ES-I3 (cell line): ENCODE data around the gene CC2D1A.

Source experiments
- H3K36me3 ChIP-seq: 2 replicates; pipeline ENCODE4 v1.6.1; 2013; ENCODE audit warnings: mild to moderate bottlenecking, low read length, control low read depth, moderate library complexity; ENCODE audit not compliant: insufficient read depth
- H3K4me1 ChIP-seq: 2 replicates; pipeline ENCODE4 v1.6.1; 2013; ENCODE audit warnings: mild to moderate bottlenecking, control low read depth, low read length; ENCODE audit not compliant: insufficient read depth
- H3K9ac ChIP-seq: 2 replicates; pipeline ENCODE4 v1.6.1; 2013; ENCODE audit warnings: low read depth, mild to moderate bottlenecking, low read length, moderate library complexity
- H3K9me3 ChIP-seq: 2 replicates; pipeline ENCODE4 v1.6.1; 2013; ENCODE audit warnings: mild to moderate bottlenecking, low read length, moderate library complexity; ENCODE audit not compliant: control insufficient read depth, insufficient read depth

The CC2D1A gene

DNA sequence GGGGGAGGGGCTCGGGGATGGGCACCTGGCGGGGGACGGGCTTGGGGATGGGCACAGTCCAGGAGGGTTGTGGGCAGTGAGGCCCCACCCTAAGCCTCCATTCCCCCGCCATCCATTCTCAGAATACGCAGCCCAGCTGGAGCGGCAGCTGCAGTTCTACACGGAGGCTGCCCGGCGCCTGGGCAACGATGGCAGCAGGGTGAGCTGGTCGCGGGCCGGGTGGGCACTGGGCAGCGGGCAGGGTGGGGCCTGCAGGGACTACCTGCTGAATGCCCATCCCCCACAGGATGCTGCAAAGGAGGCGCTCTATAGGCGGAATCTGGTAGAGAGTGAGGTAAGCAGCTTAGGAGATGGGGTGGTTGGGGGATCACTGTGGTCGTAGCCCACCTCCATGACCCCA, 24.0 kb downstream of the CC2D1A start:
- peaks cover 4% of the 10 kb centered on the region; the same call in 1 of the 2 replicates for H3K36me3 ChIP-seq
- no peaks in the 10 kb centered on the region; the same call in 1 of the 2 replicates for H3K4me1 ChIP-seq
- no peak overlapping the region for H3K9ac ChIP-seq
- H3K9me3 ChIP-seq: no peaks in the 10 kb centered on the region

GRCh38 chr19:13930402-13930801, 24.4 kb downstream of the CC2D1A start:
- H3K9ac ChIP-seq: no peak overlapping the region
- peaks cover 4% of the 10 kb centered on the region; the same call in 1 of the 2 replicates for H3K36me3 ChIP-seq
- no peaks in the 10 kb centered on the region for H3K9me3 ChIP-seq
- no peaks in the 10 kb centered on the region; the same call in 1 of the 2 replicates for H3K4me1 ChIP-seq

- H3K36me3 ChIP-seq: no peaks in the 10 kb centered on the region
- no peak overlapping the region for H3K9ac ChIP-seq
- no peaks in the 10 kb centered on the region for H3K9me3 ChIP-seq
- peaks cover 11% of the 10 kb centered on the region; the same call in 1 of the 2 replicates for H3K4me1 ChIP-seq
These were observed 25.6 kb downstream of the CC2D1A start for GRCh38 chr19:13931391-13932148.

GRCh38 chr19:13932149-13932637, 26.2 kb downstream of the CC2D1A start:
- no peaks in the 10 kb centered on the region for H3K36me3 ChIP-seq
- no peak overlapping the region for H3K9ac ChIP-seq
- H3K9me3 ChIP-seq: no peaks in the 10 kb centered on the region
- H3K4me1 ChIP-seq: peaks cover 11% of the 10 kb centered on the region; the same call in 1 of the 2 replicates

DNA sequence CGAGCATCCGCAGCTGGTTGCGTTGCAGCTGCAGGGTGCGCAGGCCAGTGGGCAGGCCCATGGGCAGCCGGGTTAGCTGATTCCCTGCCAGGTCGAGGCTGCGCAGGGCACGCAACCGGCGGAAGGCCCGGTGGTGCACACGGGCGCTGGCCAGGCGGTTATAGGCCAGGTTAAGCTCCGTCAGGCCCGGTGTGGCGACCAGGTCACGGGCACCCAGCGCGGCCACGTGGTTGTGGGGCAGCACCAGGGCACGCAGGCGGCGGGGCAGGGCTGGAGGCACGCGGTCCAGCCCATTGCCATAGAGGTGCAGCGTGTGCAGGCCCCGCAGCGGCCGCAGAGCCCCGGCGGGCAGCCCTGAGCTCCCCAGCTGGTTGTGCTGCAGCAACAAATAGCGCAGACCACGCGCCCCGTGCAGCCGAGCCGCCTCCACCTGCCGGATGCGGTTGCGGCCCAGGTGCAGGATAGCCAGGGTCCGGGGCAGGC, 27.0 kb downstream of the CC2D1A start:
- Histone ChIP-seq H3K9me3 (no peaks in the 10 kb centered on the region), H3K9ac (no peak overlapping the region), H3K36me3 (no peaks in the 10 kb centered on the region), H3K4me1 (peaks cover 11% of the 10 kb centered on the region; the same call in 1 of the 2 replicates)

- Histone ChIP-seq H3K9me3 (no peaks in the 10 kb centered on the region), H3K9ac (no peak overlapping the region), H3K36me3 (no peaks in the 10 kb centered on the region), H3K4me1 (peaks cover 11% of the 10 kb centered on the region; the same call in 1 of the 2 replicates)
These were observed 28.7 kb downstream of the CC2D1A start for GRCh38 chr19:13934785-13935109.

- no peak overlapping the region for H3K9ac ChIP-seq
- H3K9me3 ChIP-seq: no peaks in the 10 kb centered on the region
- H3K36me3 ChIP-seq: no peaks in the 10 kb centered on the region
- H3K4me1 ChIP-seq: peaks cover 11% of the 10 kb centered on the region; the same call in 1 of the 2 replicates
These were observed 29.9 kb downstream of the CC2D1A start for GRCh38 chr19:13935765-13936510.

- H3K4me1 ChIP-seq: peaks cover 11% of the 10 kb centered on the region; the same call in 1 of the 2 replicates
- no peaks in the 10 kb centered on the region for H3K36me3 ChIP-seq
- peak overlapping the region; percentile 3; the same call in 1 of the 2 replicates for H3K9ac ChIP-seq
- no peaks in the 10 kb centered on the region for H3K9me3 ChIP-seq
These were observed 31.7 kb downstream of the CC2D1A start for GRCh38 chr19:13937479-13938300.

GRCh38 chr19:13938301-13939064, 32.5 kb downstream of the CC2D1A start, which contains the start of gene PODNL1:
Gene PODNL1 (minus strand): TSS chr19:13938417. CDS start chr19:13938181, 236 bp downstream.
- peak within 1 kb of the TSS; percentile 3; the same call in 1 of the 2 replicates for H3K9ac ChIP-seq
- H3K4me1 ChIP-seq: peaks cover 11% of the 10 kb centered on the region; the same call in 1 of the 2 replicates
- H3K36me3 ChIP-seq: no peaks in the 10 kb centered on the region
- no peaks in the 10 kb centered on the region for H3K9me3 ChIP-seq

DNA sequence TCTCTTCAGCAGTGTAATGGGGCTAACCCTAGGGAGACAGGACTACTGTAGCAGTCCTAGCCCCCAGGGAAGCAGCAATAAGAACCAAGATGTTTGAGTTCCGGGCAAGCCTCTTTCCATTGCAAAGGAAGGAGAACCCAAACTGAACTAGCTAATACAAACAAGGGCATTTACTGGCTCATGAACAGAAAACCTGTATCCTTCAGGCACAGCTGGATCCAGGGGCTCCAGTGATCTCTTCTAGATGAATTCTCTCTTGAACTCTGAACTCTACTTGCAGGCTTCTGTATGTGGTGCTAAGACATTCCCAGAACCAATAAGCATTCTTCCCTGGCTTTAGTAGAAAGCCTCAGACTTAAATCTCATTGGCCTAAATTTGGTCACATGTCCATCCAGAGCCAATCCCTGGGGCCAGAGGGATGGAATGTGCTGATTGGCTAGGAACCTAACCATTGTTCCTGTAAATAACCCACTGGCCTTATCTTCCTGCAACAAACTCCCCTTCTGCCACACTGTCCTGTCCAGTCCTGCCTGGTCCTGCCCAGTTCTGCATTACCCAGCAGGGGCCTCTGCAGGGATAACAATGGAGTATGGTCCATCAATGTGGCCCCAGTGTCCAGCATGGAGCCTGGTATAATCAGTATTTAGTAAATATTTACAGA, 36.2 kb downstream of the CC2D1A start:
- no peaks in the 10 kb centered on the region; the same call in 1 of the 2 replicates for H3K4me1 ChIP-seq
- H3K36me3 ChIP-seq: no peaks in the 10 kb centered on the region
- no peak overlapping the region for H3K9ac ChIP-seq
- no peaks in the 10 kb centered on the region; the same call in 1 of the 2 replicates for H3K9me3 ChIP-seq

GRCh38 chr19:13946414-13946813, 40.4 kb downstream of the CC2D1A start:
- Histone ChIP-seq H3K4me1 (no peaks in the 10 kb centered on the region), H3K9me3 (no peaks in the 10 kb centered on the region; the same call in 1 of the 2 replicates), H3K9ac (no peak overlapping the region), H3K36me3 (no peaks in the 10 kb centered on the region)

- Histone ChIP-seq H3K9me3 (no peaks in the 10 kb centered on the region), H3K4me1 (no peaks in the 10 kb centered on the region), H3K9ac (no peak overlapping the region), H3K36me3 (peaks cover 1% of the 10 kb centered on the region; the same call in 1 of the 2 replicates)
These were observed 45.0 kb downstream of the CC2D1A start for GRCh38 chr19:13951043-13951442.

DNA sequence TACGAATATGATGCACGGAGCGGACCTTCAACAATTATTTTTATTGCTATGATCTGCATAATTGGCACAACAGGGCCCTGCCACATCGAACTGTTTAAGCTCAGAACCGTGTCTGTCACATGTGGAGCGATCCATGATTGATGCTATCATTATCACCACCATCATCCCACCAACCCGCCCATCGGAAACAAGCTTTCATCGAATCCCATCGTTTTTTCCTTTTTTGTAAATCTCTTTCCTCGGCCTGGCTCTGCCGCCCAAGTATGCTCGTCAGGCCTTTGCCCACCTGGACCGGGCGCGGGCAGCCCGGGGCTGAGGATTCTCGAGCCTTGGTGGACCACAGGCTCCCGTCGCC, 45.8 kb downstream of the CC2D1A start:
- Histone ChIP-seq H3K36me3 (peaks cover 8% of the 10 kb centered on the region; the same call in 1 of the 2 replicates), H3K9me3 (no peaks in the 10 kb centered on the region), H3K4me1 (no peaks in the 10 kb centered on the region), H3K9ac (peak overlapping the region; percentile 29; the same call in 1 of the 2 replicates)
